MCF 10A (cell line): ENCODE measurements around the gene DNASE1. TPM values are rescaled to one million over a fixed set of nuclear protein-coding genes. Genes with fewer than 3 reads are reported as not detected.

Source experiments
- BruUV-seq: library from RNA; stranded (reverse); fragments of 400-500 nt; replicated peaks from 2 replicates; lab custom pipeline; 2021; lab: Mats Ljungman, UMichigan
- CTCF ChIA-PET: fragments of 300-600 bp; sonication (Branson Sonifier 250); formaldehyde crosslinking; extraction: SDS; loops from one replicate; lab custom pipeline; 2021; ENCODE audit warnings: antibody characterized with exemption, inconsistent platforms; lab: Yijun Ruan, JAX
- POLR2A ChIA-PET: fragments of 300-600, 350-650 bp; sonication (Branson Sonifier 250); formaldehyde crosslinking; extraction: SDS; loops from one replicate; lab custom pipeline; 2020; ENCODE audit warnings: antibody characterized with exemption, inconsistent platforms; lab: Yijun Ruan, JAX
- DNase-seq: peaks from one replicate; pipeline ENCODE4 v3.0.0-alpha.2; 2018; ENCODE audit not compliant: unreplicated experiment
- H3K27ac Mint-ChIP-seq: one replicate; pipeline ENCODE4 v1.8.0; 2022; ENCODE audit warnings: mild to moderate bottlenecking, low read depth, mixed read lengths; ENCODE audit not compliant: unreplicated experiment
- H3K27me3 Mint-ChIP-seq: one replicate; pipeline ENCODE4 v1.8.0; 2022; ENCODE audit warnings: mixed read lengths; ENCODE audit not compliant: insufficient read depth, unreplicated experiment
- H3K36me3 Mint-ChIP-seq: one replicate; pipeline ENCODE4 v1.8.0; 2022; ENCODE audit warnings: mild to moderate bottlenecking, moderate library complexity, mixed read lengths; ENCODE audit not compliant: insufficient read depth, unreplicated experiment
- H3K4me1 Mint-ChIP-seq: one replicate; pipeline ENCODE4 v1.8.0; 2022; ENCODE audit warnings: mixed read lengths; ENCODE audit not compliant: insufficient read depth, unreplicated experiment
- H3K4me3 Mint-ChIP-seq: one replicate; pipeline ENCODE4 v1.8.0; 2022; ENCODE audit warnings: mild to moderate bottlenecking, moderate library complexity, mixed read lengths; ENCODE audit not compliant: unreplicated experiment
- H3K9me3 Mint-ChIP-seq: one replicate; pipeline ENCODE4 v1.8.0; 2022; ENCODE audit warnings: mixed read lengths; ENCODE audit not compliant: unreplicated experiment
- CTCF ChIP-seq: fragments of 200-600 bp; IDR thresholded peaks from one replicate; pipeline ENCODE4 v1.8.0; 2022; ENCODE audit warnings: antibody characterized with exemption, mild to moderate bottlenecking; ENCODE audit not compliant: unreplicated experiment
- intact Hi-C: fragments of 100-400 bp; cut with micrococcal nuclease; formaldehyde crosslinking; loops from 2 replicates; pipeline ENCODE4 v1.14.1; 2022
- total RNA-seq: library from RNA; stranded (reverse); gene quantifications from 2 replicates; pipeline ENCODE4 v1.2.3, GENCODE V29; 2022

DNASE1 gene
- total RNA-seq, 1 experiment from 2014 or later = 11.4 TPM

- no peaks in the 10 kb centered on the region for H3K9me3 Mint-ChIP-seq
- CTCF ChIA-PET = interaction anchor here (0.5 kb wide), 1 partner anchor 533 kb away, joined by 3 read pairs; no protein-coding TSS in a partner anchor
- peak; percentile 53 for DNase-seq
- TF ChIP-seq CTCF = no peak
- POLR2A ChIA-PET = no interaction called here
- peaks cover 13% of the 10 kb centered on the region for H3K4me1 Mint-ChIP-seq
- H3K27me3 Mint-ChIP-seq = no peaks in the 10 kb centered on the region
- intact Hi-C loops = no loop called here
- no peak overlapping the region for H3K4me3 Mint-ChIP-seq
- no peak overlapping the region for H3K27ac Mint-ChIP-seq
- no peaks in the 10 kb centered on the region for H3K36me3 Mint-ChIP-seq
- no TSS peak for BruUV-seq
Observed at GRCh38 chr16:3642397-3643094, 11.9 kb upstream of the DNASE1 start.

DNA sequence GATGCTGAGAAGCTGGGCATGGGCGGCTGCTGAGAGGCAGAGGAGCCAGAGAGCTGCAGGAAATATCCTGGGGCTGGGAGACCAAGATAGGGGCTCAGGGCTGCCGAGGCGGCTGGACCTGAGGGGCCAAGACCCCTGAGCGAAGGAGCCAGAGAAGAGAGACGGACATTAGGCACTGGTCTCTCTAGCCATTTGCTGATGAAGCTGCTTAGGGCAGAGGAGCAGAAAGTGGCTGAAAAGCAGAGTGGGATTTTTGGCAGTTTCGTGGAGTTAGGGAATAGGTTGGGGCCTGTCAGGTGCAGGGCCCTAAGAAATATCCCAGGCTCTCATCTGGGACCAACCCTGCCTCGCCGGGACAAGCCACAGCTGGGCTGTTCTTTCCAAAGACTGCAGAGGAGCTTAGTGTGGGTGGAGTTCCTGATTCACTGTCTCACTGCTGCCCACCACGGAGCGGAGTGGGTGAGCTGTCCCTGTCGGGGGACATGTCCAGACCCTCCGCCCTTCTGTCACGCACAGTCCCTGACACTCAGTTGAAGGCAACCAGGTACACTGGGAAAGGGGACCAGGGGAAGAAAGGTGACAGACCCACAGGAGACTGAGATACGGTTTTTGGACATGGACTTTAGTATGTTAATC is 11.3 kb upstream of the DNASE1 start:
- DNase-seq = no peak
- no peak for TF ChIP-seq CTCF
- no peaks in the 10 kb centered on the region for H3K27me3 Mint-ChIP-seq
- no peaks in the 10 kb centered on the region for H3K9me3 Mint-ChIP-seq
- intact Hi-C loops = no loop called here
- H3K36me3 Mint-ChIP-seq = no peaks in the 10 kb centered on the region
- H3K27ac Mint-ChIP-seq = no peak overlapping the region
- no peak overlapping the region for H3K4me3 Mint-ChIP-seq
- peaks cover 13% of the 10 kb centered on the region for H3K4me1 Mint-ChIP-seq
- no TSS peak for BruUV-seq
- CTCF ChIA-PET = interaction anchor here (0.7 kb wide), 1 partner anchor 18 kb away, joined by 4 read pairs; no protein-coding TSS in a partner anchor
- POLR2A ChIA-PET = interaction anchor here (0.6 kb wide), 1 partner anchor 179 kb away, joined by 3 read pairs; no protein-coding TSS in a partner anchor

DNA sequence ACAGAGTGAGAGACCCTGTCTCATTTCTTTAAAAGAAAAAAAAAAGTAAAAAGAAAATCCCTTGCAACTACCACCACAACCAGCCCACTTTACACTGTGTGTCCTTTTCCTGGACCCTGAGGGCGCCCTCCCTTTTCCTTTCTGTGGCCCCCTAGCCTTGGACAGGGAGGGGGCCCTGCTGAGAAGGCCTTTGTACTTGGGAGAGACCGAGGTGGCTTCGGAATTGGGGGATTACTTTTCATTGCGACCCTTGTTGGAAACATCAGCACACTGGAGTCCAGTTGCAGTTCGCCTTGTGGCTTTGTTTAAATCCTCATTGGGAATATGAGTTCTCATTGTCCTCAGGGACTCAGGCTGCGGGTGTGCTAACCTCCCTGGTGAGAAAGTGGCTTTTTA is 9.4 kb upstream of the DNASE1 start:
- no TSS peak for BruUV-seq
- intact Hi-C loops = no loop called here
- Mint-ChIP-seq H3K36me3 (no peaks in the 10 kb centered on the region), H3K9me3 (no peaks in the 10 kb centered on the region), H3K4me3 (no peak overlapping the region), H3K27ac (no peak overlapping the region), H3K4me1 (peaks cover 13% of the 10 kb centered on the region), H3K27me3 (no peaks in the 10 kb centered on the region)
- POLR2A ChIA-PET = no interaction called here
- no peak for DNase-seq
- no peak for TF ChIP-seq CTCF
- CTCF ChIA-PET = no interaction called here

DNA sequence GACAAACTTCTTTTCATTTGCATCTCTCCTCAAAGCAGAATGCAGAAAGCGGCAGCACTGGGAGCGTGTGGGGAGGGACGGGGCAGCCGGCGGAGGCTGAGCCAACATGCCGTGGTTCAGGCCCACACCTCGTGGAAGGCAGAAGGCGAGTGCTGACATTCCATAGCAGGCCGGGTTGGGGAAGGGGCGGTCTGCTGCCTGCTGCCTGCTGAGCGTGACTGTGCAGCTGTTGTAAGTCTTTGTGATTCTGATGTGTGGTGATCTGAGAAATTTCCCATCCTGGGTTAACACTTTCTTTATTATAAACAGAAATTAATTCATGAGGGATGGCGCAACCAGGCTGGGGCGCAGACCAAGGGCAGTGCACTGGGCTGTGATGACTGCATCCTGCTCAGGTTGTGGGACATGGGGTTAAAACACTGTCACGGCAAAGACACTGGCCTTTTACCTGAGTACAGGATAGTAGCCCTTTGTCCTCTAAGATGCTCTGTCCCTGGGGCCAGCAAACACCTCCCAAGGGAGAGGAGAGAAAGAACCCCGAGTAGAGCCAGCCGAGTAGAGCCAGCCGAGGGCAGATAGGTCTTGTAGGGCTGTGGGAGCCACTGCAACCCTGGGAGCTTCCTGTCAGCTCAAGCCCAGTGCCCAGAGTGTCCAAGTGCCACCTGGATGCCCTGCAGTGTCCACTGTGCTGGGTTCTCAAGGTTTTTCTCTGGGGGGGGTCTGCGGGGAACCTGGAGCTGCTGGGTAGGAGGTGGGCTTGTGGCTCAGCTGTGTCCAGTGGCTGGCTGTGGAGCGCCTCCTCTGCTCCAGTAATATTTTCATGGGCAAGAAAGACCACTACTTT is 8.8 kb upstream of the DNASE1 start:
- H3K27me3 Mint-ChIP-seq = no peaks in the 10 kb centered on the region
- peaks cover 13% of the 10 kb centered on the region for H3K4me1 Mint-ChIP-seq
- H3K27ac Mint-ChIP-seq = peak overlapping the region; percentile 23
- no peak for DNase-seq
- H3K4me3 Mint-ChIP-seq = no peak overlapping the region
- no peaks in the 10 kb centered on the region for H3K36me3 Mint-ChIP-seq
- BruUV-seq = no TSS peak
- intact Hi-C loops = no loop called here
- no peaks in the 10 kb centered on the region for H3K9me3 Mint-ChIP-seq
- CTCF ChIA-PET = no interaction called here
- no peak for TF ChIP-seq CTCF
- POLR2A ChIA-PET = no interaction called here
